ENCODE results near the gene MAP2K5.
A peak's percentile ranks its signal among the peaks of the same experiment; 100 is the strongest.

The MAP2K5 gene

GRCh38 chr15:67820122-67820991, 277.9 kb downstream of the MAP2K5 start:
- TF ChIP-seq, protein P1, sequence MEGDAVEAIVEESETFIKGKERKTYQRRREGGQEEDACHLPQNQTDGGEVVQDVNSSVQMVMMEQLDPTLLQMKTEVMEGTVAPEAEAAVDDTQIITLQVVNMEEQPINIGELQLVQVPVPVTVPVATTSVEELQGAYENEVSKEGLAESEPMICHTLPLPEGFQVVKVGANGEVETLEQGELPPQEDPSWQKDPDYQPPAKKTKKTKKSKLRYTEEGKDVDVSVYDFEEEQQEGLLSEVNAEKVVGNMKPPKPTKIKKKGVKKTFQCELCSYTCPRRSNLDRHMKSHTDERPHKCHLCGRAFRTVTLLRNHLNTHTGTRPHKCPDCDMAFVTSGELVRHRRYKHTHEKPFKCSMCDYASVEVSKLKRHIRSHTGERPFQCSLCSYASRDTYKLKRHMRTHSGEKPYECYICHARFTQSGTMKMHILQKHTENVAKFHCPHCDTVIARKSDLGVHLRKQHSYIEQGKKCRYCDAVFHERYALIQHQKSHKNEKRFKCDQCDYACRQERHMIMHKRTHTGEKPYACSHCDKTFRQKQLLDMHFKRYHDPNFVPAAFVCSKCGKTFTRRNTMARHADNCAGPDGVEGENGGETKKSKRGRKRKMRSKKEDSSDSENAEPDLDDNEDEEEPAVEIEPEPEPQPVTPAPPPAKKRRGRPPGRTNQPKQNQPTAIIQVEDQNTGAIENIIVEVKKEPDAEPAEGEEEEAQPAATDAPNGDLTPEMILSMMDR (IDR thresholded peaks at IDR 0.05; ENCODE audit: low read depth, low read length): no peak
- DNase-seq: no peak
- peaks cover 44% of the 10 kb centered on the region for H3K27me3 ChIP-seq (ENCODE audit: insufficient read depth, low read depth, severe bottlenecking)
- no peak overlapping the region for H3K27ac ChIP-seq
- H3K9me3 ChIP-seq (ENCODE audit: severe bottlenecking): peaks cover 3% of the 10 kb centered on the region
- no peaks in the 10 kb centered on the region for H3K36me3 ChIP-seq
- H3K4me3 ChIP-seq (ENCODE audit: low read depth, low read length): no peak overlapping the region

- DNase-seq: no peak
- Histone ChIP-seq H3K27me3 (ENCODE audit: insufficient read depth, low read depth, severe bottlenecking) (peaks cover 52% of the 10 kb centered on the region), H3K9me3 (ENCODE audit: severe bottlenecking) (peaks cover under 1% of the 10 kb centered on the region), H3K27ac (no peak overlapping the region), H3K4me3 (ENCODE audit: low read depth, low read length) (no peak overlapping the region), H3K36me3 (no peaks in the 10 kb centered on the region)
- TF ChIP-seq, protein P1 (IDR thresholded peaks at IDR 0.05; ENCODE audit: low read depth, low read length): no peak
Measured at GRCh38 chr15:67820992-67821783, 278.7 kb downstream of the MAP2K5 start.

DNA sequence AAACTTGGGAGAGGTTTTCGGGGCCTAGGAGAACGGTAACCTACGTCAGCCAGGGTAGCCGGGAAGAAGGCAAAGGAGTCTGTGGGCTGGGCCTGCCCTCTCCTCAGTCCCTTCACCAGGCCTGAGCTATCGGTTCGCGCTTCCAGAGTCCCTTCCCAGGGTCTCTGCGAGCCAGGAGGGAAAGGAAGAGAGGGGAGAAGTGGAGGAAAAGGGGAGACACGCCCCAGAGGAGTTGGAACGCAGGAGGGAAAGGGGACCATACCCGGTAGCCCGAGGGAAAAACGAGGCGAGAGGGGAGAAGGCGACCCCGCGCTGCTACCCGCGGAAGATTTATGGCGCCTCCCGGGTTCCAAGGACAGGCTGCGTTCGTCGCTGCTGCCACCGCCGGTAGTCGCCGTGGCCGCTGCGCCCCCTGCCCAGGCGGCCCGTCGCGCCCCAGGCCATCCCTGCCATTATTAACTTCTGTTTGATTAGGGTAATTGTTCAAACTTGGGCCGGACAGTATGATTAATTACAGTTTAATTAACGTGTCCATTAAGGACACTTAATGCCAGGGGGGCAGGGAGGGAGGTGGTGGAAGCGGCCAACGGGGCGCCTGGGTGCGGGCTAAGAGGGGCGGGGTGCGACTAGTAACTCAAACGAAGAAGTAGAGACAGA, 279.4 kb downstream of the MAP2K5 start:
- Histone ChIP-seq H3K36me3 (no peaks in the 10 kb centered on the region), H3K27ac (no peak overlapping the region), H3K4me3 (ENCODE audit: low read depth, low read length) (no peak overlapping the region), H3K9me3 (ENCODE audit: severe bottlenecking) (peaks cover 5% of the 10 kb centered on the region), H3K27me3 (ENCODE audit: insufficient read depth, low read depth, severe bottlenecking) (peaks cover 59% of the 10 kb centered on the region)
- TF ChIP-seq, protein P1 (IDR thresholded peaks at IDR 0.05; ENCODE audit: low read depth, low read length): 0 out of 2 replicates have a peak, but pooled peaks have one; percentile 9
- DNase-seq: no peak

GRCh38 chr15:67822537-67823313, 280.2 kb downstream of the MAP2K5 start:
- DNase-seq: no peak
- H3K27ac ChIP-seq: no peak overlapping the region
- peak overlapping the region; percentile 51 for H3K4me3 ChIP-seq (ENCODE audit: low read depth, low read length)

More at GRCh38 chr15:67822537-67823313, 280.2 kb downstream of the MAP2K5 start:
- no peaks in the 10 kb centered on the region for H3K36me3 ChIP-seq
- TF ChIP-seq, protein P1 (IDR thresholded peaks at IDR 0.05; ENCODE audit: low read depth, low read length): no peak
- peaks cover 7% of the 10 kb centered on the region for H3K9me3 ChIP-seq (ENCODE audit: severe bottlenecking)
- peaks cover 66% of the 10 kb centered on the region for H3K27me3 ChIP-seq (ENCODE audit: insufficient read depth, low read depth, severe bottlenecking)
